GM18951 (cell line): Measurements from ENCODE around the gene ZCCHC7.
"Not testable (repeated sequence)": the region's sequence is repeated elsewhere in the genome, so short reads cannot be mapped to it uniquely, and the experiment has no call there.

ENCODE experiments used
- POLR2A ChIP-seq: IDR thresholded peaks from 4 replicates; pipeline ENCODE4 v1.6.1; 2011; ENCODE audit warnings: mild to moderate bottlenecking; ENCODE audit not compliant: insufficient read length, insufficient read depth; ENCODE audit errors: extremely low read depth
- in situ Hi-C: fragments of 300-500 bp; cut with MboI; formaldehyde crosslinking; loops from one replicate; pipeline ENCODE4 v1.12.0; 2022; ENCODE audit warnings: low sequenced_read_pairs, mixed read lengths, inconsistent platforms; ENCODE audit not compliant: unreplicated experiment

ZCCHC7 gene

DNA sequence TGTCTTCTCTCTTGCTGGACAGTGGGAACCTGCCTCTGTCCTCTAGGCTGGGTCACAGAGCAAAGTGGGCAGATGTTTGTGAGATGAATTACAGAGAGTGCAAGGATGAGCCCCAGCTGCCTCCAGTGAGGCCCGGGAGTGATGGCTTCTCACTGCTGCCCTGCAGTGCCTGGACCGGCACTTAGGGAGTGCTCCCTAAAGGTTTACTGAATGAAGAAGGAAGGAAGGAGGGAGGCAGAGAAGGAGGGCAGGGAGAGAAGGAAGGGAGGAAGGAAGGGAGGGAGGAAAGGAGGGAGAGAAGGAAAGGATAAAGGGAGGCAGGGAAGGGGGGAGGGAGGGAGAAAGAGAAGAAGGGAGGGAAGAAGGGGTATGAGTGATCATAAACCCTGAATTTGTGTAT lies 259.5 kb downstream of the ZCCHC7 start:
- TF ChIP-seq POLR2A: no peak
- in situ Hi-C loops: no loop called here

DNA sequence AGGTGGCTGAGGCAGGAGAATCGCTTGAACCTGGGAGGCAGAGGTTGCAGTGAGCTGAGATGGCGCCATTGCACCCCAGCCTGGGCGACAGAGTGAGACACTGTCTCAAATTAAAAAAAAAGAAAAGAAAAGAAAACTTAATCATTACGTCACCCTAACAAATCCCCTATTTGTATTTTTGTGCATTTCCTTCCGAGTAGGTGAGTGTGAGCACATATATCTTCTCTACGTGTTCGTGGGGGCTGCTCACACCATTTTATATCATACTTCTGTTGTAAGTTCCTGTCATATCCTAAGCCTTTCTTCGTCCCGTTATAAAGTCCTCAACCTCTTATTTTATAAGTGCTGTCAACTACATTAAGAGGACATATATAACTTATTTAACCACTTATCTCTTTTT lies 260.2 kb downstream of the ZCCHC7 start:
- in situ Hi-C loops: no loop called here

DNA sequence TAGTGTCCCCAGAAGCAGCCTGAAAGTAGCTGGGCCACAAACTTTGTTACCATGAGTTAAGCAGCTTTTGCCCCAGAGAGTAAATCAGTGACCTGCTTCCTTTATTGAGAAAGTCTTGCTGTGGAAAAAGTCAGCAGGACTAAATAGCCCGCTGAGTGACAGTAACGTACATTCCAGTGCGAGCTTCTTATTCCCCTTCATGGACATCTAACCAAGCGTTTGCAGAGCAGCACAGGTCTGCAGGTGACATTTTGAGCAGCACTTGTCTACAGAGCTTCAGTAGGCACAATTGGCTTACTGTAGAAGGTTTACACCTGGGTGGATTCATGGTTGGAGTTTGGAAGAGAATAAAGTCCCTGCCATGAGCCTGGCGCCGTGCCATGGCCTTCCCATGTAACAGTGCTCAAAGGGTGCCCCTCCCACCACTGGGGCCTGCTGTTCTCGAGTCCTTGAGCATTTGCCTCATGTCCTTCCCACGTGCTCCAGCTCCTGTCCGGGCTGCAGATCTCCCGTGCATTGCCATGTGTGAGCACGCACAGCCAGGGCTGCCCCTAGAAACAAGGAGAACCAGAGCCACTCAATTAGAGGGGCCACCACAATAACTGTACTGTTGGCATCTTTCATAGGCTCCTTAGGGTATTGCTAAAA lies 260.8 kb downstream of the ZCCHC7 start:
- in situ Hi-C loops: no loop called here
- TF ChIP-seq POLR2A: no peak

More for the DNA sequence above, 260.2 kb downstream of the ZCCHC7 start:
- no peak for TF ChIP-seq POLR2A

DNA sequence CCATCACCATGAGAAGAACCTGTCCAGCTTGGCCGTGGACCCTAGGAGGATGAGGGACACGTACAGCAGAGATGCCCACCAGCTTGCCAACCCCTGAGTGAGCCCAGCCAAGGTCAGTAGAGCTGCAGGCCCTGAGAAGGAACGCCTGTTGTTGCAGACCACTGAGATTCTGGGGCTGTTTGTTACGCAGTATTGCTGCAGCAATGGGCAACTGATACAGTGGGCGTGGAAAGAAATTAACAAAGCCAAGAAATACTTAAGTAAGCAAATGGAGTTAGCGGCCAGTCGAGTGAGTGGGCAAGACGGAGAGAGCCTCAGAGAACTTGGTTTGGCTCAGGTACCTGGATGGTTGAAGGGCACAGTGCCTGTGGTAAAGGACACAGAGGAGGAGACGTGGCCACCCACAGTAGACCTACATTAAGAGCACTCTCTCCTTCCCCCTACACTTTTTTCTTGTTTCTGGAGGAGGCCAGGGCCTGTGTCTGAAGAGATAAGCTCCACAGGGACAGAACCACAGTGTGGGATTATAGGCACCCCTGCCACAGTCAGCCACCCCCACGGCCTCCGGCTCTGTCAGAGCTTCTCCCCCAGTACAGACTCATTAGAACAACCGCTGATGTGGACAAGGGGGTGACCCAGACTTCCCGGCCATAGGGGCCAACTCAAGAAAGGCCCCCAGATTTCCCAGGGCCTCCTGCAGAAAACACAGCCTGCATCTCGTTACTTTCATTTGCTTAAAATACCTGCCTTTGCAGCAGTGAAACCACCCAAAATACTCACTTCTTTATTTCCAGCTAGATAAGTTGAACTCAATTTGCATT lies 262.0 kb downstream of the ZCCHC7 start:
- TF ChIP-seq POLR2A: no peak
- in situ Hi-C loops: no loop called here

DNA sequence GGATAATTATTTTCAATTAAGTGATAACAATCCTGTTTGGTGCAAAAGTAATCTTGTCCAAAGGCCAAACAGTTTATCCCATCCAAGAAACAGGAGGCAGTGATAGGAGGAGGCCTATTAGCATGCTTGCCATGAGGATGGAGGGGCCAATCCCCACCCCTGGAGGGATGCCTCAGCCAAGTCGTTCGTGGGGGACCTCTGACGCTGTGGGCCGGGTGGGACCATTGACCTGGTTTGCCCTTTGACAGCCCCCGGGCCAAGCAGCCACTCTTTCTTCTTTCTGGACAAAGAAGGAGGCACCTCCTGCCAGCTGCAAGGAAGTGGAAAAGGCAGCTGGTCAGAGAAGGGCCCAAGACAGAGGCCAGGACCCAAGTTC lies 262.6 kb downstream of the ZCCHC7 start:
- no peak for TF ChIP-seq POLR2A
- in situ Hi-C loops: no loop called here

DNA sequence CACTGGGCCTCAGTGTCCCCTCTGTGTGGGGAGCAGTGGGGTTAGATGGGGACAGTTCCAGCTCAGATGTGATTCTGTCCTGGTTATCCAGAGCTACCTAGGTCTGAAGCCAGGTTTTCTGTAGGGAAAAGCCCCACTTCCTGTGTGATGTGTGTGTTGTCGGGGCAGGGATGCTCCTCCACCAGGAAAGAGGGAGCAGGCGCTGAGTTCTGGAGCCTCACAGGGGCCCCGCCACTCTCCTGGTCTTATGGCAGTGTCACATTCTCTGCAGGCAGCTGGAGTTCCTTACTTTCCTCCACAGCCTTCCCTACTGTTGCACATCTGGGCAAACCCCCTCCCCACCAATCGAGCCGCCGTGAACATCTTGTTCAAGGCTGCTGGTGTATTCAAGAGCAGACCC lies 263.0 kb downstream of the ZCCHC7 start:
- in situ Hi-C loops: no loop called here
- no peak for TF ChIP-seq POLR2A

DNA sequence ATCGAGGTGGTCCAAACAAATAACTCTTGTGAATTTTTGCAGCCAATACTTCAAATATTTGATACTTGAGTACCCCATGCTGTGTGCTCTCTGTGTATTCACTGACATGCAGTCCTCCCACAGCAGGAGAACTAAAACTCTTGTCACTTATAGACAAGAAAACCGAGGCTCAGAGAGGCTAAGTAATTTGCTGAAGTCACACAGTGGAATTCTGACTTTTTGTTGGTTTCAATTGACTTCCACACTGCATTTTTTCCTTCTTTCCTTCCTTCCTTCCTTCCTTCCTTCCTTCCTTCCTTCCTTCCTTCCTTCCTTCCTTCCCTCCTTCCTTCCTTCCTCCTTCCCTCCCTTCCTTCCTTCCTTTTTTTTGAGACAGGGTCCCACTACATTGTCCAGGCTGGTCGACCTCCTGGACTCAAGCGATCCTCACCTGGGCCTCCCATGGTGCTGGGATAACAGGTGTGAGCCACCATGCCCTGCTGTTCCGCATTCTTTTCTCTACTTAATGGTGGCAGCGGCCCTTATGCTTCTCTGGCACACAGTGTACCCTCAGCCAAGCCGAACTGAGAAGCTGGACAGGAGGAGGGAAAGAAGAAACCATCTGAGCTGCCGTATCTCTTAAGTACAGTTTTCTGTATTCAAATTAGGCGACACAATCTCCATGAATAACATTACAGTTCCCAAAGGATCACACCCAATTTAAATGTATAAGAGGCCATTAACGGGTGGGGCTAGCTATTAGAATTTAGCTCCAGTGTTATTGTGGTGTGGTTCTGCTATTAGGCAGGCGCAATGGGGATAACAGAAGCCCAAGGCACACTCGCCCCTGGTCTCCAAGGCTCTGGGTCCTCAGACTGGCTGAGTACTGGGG lies 263.7 kb downstream of the ZCCHC7 start:
- in situ Hi-C loops: no loop called here
- no peak for TF ChIP-seq POLR2A

DNA sequence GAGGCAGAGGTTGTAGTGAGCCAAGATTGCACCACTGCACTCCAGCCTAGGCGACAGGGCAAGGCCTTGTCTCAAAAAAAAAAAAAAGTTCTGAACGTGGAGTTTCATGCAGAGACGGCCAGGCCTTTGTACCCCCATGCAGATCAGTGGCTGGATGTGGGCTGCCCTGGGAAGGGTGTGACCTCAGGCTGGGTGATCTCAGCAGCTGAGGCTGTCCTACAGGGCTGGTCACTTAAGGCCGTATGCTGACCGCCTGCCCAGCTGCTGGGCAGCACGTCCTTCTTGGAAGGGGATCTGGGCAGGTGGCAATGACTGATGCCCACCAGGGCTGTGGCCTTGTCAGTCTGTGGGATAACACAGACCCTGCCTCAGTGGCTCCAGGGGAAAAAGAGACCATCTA lies 264.9 kb downstream of the ZCCHC7 start:
- in situ Hi-C loops: no loop called here
- TF ChIP-seq POLR2A: no peak

DNA sequence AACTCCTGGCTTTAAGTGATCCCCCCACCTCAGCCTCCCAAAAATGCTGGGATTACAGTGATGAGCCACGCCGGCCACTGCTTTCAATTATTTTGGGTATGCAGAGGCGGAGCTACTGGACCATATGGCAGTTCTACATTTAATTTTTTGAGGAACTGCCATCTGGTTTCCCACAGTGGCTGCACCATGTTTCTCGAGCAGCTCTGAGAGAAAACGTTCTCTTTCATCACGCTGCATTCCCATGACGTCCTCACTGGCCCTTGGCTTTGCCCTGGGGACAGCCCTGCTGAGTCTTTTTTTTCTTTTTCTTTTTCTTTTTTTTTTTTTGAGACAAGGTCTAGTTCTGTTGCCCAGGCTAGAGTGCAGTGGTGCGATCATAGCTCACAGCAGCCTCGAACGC lies 266.6 kb downstream of the ZCCHC7 start:
- no peak for TF ChIP-seq POLR2A
- in situ Hi-C loops: no loop called here

DNA sequence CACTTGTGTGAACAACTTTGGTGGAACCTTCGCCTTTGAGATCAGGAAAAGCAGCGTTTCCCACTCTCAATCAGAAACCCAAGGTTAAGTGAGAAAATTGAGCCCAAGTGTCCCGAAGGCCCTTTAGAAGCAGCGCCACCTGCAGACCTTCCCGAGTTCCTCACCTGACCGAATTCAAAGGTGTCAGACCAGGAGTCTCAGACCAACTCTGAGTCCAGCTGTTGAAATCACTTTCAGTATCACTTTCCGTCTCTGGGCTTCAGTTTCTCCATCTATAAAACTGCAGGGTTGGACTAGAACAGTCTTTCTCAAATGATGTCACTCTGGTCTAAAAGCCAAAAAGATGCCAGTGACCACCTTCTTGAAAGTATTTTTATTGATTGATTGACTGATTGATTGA lies 270.4 kb downstream of the ZCCHC7 start:
- in situ Hi-C loops: no loop called here
- TF ChIP-seq POLR2A: no peak

DNA sequence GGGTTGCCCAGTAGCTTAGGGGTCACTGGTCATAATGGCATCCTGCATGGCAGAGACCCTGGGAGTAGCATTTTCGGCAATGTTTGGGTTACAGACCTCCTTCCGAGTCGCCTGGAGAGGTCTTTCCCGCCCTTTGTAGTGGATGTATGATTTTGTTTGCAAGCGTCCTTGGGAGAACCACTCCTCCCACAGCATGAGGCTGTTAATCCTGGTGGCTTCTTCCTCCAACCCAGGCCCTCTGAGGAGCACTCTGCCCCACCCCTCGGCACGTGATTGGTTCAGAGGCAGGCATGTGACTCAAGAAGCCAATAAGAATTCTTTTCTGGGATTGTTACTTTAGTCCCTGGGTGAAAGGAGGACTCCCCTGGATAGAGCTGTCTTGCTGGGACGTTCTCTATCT lies 271.9 kb downstream of the ZCCHC7 start:
- in situ Hi-C loops: no loop called here
- no peak for TF ChIP-seq POLR2A

DNA sequence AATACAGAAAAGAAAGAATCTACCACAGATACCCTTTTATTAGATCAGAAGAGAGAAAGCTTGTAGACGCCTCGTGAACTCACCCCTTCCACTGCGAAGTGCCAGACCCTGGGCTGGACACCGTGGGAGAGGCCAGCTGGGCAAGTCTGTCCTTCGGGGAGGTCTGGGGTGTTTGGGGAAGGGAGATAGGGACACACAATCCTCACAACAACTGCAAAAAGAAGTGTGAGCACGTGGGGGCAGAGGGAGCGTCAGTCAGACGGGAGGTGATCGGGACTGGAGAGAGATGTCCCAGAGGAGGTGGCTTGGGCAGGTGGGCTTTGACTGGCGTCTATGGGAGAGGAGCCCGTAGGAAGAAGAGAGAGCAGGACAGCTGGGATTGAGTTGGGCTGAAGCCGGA lies 274.9 kb downstream of the ZCCHC7 start:
- in situ Hi-C loops: no loop called here
- TF ChIP-seq POLR2A: no peak

DNA sequence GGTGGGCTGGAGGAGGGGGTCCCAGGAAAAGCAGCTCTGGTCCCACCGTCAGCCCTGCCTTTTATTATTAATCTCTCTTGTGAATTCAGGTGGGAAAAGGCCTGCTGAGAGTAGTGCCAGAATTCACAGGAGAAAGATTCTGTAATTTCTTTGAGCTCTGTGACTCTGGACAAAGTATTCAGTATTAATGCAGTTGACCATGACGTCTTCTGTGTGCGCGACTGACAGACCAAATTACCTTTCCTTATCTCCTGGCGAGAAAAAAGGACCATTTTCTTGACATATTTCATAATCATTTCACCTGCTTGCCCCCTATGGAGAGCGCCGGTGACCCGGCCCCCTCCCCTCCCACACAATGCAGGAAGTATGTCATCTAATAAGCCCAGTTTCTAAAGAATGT lies 275.3 kb downstream of the ZCCHC7 start:
- TF ChIP-seq POLR2A: no peak

DNA sequence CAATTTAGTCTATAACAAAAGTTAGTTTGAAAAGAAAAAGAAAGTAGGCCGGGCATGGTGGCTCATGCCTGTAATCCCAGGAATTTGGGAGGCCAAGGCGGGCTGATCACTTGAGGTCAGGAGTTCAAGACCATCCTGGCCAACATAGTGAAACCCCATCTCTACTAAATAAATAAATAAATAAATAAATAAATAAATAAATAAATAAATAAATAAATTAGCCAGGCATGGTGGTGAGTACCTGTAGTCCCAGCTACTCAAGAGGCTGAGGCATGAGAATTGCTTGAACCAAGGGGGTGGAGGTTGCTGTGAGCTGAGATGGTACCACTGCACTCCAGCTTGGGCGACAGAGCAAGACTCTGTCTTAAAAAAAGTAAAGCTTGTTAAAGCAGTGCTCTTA lies 277.6 kb downstream of the ZCCHC7 start:
- in situ Hi-C loops: not testable (repeated sequence)

More for the DNA sequence above, 275.3 kb downstream of the ZCCHC7 start:
- in situ Hi-C loops: no loop called here
